ENCODE measurements around the gene DNAJC24. TPM values are rescaled to one million over a fixed set of nuclear protein-coding genes. Genes with fewer than 3 reads are reported as not detected.
A peak's percentile ranks its signal among the peaks of the same experiment; 100 is the strongest.

The DNAJC24 gene
- total RNA-seq, 1 experiment from 2014 or later, result 9.3 TPM

DNA sequence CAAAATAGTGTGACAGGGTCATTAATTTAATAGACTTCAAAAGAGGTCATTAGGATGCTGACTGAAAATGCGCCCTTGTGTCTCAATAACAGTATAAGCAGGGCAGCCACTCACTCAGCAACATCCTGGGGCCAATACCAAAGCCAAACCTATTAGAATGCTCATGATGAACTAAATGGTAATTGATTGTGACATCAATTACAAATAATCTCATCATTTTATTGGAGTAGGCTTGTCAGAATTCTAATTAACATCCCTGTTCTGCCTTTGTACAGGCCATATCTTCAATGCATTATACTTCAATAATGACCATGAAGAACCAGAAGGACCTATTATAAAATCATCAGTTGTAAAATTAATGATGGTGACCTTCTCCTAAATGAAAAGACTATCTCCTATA is 64.2 kb downstream of the DNAJC24 start:
- no peak overlapping the region for H3K27ac ChIP-seq (ENCODE audit: low read length)
- intact Hi-C loops (cut with micrococcal nuclease), result no loop called here
- ATAC-seq (no peak), DNase-seq (no peak)
- H2AFZ ChIP-seq (ENCODE audit: low read length), result no peak overlapping the region
- H3K9me3 ChIP-seq (ENCODE audit: low read length), result no peaks in the 10 kb centered on the region
- H3K9ac ChIP-seq (ENCODE audit: low read length), result no peak overlapping the region
- ChIA-PET CTCF (no interaction called here), POLR2A (ENCODE audit: unreplicated experiment) (no interaction called here)
- no peaks in the 10 kb centered on the region for H3K9me2 ChIP-seq (replicated peaks; ENCODE audit: low read length)
- no TSS peak for BruUV-seq (replicated peaks)
- no peak overlapping the region for H3K4me2 ChIP-seq (ENCODE audit: low read length)
- TF ChIP-seq EZH2phosphoT487 (IDR thresholded peaks at IDR 0.05; ENCODE audit: borderline replicate concordance, low read length), result no peak
- no peak for TF ChIP-seq EZH2 (IDR thresholded peaks at IDR 0.05; ENCODE audit: low read length, unreplicated experiment)
- TF ChIP-seq, protein P1, sequence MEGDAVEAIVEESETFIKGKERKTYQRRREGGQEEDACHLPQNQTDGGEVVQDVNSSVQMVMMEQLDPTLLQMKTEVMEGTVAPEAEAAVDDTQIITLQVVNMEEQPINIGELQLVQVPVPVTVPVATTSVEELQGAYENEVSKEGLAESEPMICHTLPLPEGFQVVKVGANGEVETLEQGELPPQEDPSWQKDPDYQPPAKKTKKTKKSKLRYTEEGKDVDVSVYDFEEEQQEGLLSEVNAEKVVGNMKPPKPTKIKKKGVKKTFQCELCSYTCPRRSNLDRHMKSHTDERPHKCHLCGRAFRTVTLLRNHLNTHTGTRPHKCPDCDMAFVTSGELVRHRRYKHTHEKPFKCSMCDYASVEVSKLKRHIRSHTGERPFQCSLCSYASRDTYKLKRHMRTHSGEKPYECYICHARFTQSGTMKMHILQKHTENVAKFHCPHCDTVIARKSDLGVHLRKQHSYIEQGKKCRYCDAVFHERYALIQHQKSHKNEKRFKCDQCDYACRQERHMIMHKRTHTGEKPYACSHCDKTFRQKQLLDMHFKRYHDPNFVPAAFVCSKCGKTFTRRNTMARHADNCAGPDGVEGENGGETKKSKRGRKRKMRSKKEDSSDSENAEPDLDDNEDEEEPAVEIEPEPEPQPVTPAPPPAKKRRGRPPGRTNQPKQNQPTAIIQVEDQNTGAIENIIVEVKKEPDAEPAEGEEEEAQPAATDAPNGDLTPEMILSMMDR (conservative IDR thresholded peaks at IDR 0.05; ENCODE audit: low read depth, low read length), result no peak
- H4K20me1 ChIP-seq (ENCODE audit: low read length), result no peaks in the 10 kb centered on the region
- peaks cover 21% of the 10 kb centered on the region for H3K4me1 ChIP-seq (ENCODE audit: insufficient read depth, low read length)
- H3K79me2 ChIP-seq (ENCODE audit: low read length), result no peaks in the 10 kb centered on the region
- H3F3A ChIP-seq (ENCODE audit: low read length, unreplicated experiment), result peaks cover 11% of the 10 kb centered on the region
- H3K4me3 ChIP-seq (ENCODE audit: low read length), result no peak overlapping the region
- H3K27me3 ChIP-seq (ENCODE audit: low read length), result no peaks in the 10 kb centered on the region
- H3K36me3 ChIP-seq (ENCODE audit: low read depth, low read length), result no peaks in the 10 kb centered on the region

DNA sequence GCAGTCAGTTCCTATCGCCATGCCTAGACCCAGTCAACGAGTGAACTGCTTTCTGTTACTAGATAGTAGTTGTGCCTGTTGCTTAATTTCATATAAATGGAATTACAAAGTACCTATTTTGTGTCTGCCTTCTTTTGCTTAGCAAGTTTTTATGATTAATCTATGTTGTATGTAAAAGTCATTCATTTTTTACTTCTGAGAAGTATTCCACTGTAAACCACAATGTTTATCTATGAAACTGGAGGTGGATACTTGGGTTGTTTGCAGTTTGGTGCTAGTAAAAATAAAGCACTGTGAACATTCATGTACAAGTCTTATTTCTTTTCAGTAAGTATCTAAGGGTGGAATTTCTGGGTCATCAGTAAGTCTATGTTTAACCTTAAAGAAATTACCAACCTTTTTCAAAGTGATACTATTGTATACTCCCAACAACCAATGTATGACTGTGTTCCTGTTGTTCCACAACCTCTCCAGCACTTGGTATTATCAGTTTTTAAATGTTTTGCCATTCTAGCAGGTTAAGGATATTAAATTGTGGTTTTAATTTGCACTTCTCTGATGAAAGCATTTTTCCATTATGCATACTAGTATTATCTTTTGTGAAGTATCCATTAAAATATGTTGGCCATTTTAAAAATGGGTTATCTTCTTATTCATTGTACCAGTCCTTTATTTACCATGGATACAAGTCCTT is 68.2 kb downstream of the DNAJC24 start:
- Histone ChIP-seq H3K9me3 (ENCODE audit: low read length) (no peaks in the 10 kb centered on the region), H3K9me2 (replicated peaks; ENCODE audit: low read length) (no peaks in the 10 kb centered on the region), H3K4me3 (ENCODE audit: low read length) (no peak overlapping the region), H2AFZ (ENCODE audit: low read length) (no peak overlapping the region), H3K27ac (ENCODE audit: low read length) (peak overlapping the region; percentile 75), H3K4me2 (ENCODE audit: low read length) (peak overlapping the region; percentile 65), H3K36me3 (ENCODE audit: low read depth, low read length) (no peaks in the 10 kb centered on the region), H4K20me1 (ENCODE audit: low read length) (no peaks in the 10 kb centered on the region), H3K27me3 (ENCODE audit: low read length) (no peaks in the 10 kb centered on the region), H3F3A (ENCODE audit: low read length, unreplicated experiment) (peaks cover 11% of the 10 kb centered on the region), H3K9ac (ENCODE audit: low read length) (no peak overlapping the region), H3K4me1 (ENCODE audit: insufficient read depth, low read length) (peaks cover 34% of the 10 kb centered on the region), H3K79me2 (ENCODE audit: low read length) (no peaks in the 10 kb centered on the region)
- no TSS peak for BruUV-seq (replicated peaks)
- ChIA-PET POLR2A (ENCODE audit: unreplicated experiment) (no interaction called here), CTCF (no interaction called here)
- intact Hi-C loops (cut with micrococcal nuclease), result loop anchor here (5.0 kb wide), 1 partner anchor 41 kb away; no protein-coding TSS in a partner anchor
- TF ChIP-seq EZH2phosphoT487 (IDR thresholded peaks at IDR 0.05; ENCODE audit: borderline replicate concordance, low read length) (no peak), EZH2 (IDR thresholded peaks at IDR 0.05; ENCODE audit: low read length, unreplicated experiment) (no peak)
- TF ChIP-seq, protein P1 (conservative IDR thresholded peaks at IDR 0.05; ENCODE audit: low read depth, low read length), result no peak
- DNase-seq, result peak; percentile 71
- ATAC-seq, result peak; percentile 81

DNA sequence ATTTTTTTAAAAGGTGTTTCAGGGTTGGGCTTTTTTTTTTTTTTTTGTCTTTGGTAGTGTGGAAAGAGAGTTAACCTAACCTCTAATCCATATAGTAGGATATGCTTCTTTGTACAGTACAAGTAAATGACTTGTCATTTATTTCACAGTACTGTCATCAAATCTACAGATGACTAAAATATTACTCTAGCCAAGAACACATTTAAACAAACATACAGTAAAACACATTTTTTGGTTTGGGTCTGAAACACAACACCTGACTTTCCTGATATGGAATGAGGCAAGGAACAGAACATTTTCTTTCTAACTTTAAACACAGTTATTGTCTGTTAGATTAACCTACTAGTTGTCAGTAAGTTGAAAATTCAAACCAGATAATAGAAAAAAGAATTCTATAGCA is 71.6 kb downstream of the DNAJC24 start:
- no peaks in the 10 kb centered on the region for H3K79me2 ChIP-seq (ENCODE audit: low read length)
- no peaks in the 10 kb centered on the region for H3K9me2 ChIP-seq (replicated peaks; ENCODE audit: low read length)
- no peak overlapping the region for H3K4me3 ChIP-seq (ENCODE audit: low read length)
- no TSS peak for BruUV-seq (replicated peaks)
- CTCF ChIA-PET, result no interaction called here
- no peak for TF ChIP-seq EZH2 (IDR thresholded peaks at IDR 0.05; ENCODE audit: low read length, unreplicated experiment)
- no peak for TF ChIP-seq EZH2phosphoT487 (IDR thresholded peaks at IDR 0.05; ENCODE audit: borderline replicate concordance, low read length)
- TF ChIP-seq, protein P1 (conservative IDR thresholded peaks at IDR 0.05; ENCODE audit: low read depth, low read length), result no peak
- peaks cover 34% of the 10 kb centered on the region for H3K4me1 ChIP-seq (ENCODE audit: insufficient read depth, low read length)
- H4K20me1 ChIP-seq (ENCODE audit: low read length), result no peaks in the 10 kb centered on the region
- H3K4me2 ChIP-seq (ENCODE audit: low read length), result no peak overlapping the region
- peaks cover 11% of the 10 kb centered on the region for H3F3A ChIP-seq (ENCODE audit: low read length, unreplicated experiment)
- POLR2A ChIA-PET (ENCODE audit: unreplicated experiment), result no interaction called here
- no peaks in the 10 kb centered on the region for H3K27me3 ChIP-seq (ENCODE audit: low read length)
- DNase-seq (peak; percentile 58), ATAC-seq (peak; percentile 61)
- no peaks in the 10 kb centered on the region for H3K36me3 ChIP-seq (ENCODE audit: low read depth, low read length)
- no peaks in the 10 kb centered on the region for H3K9me3 ChIP-seq (ENCODE audit: low read length)
- no peak overlapping the region for H3K9ac ChIP-seq (ENCODE audit: low read length)
- no peak overlapping the region for H2AFZ ChIP-seq (ENCODE audit: low read length)
- H3K27ac ChIP-seq (ENCODE audit: low read length), result no peak overlapping the region
- intact Hi-C loops (cut with micrococcal nuclease), result no loop called here

Data from PC-3 (cell line).